Chondrocyte (in vitro differentiated cells): ENCODE measurements around the gene CRYGS. TPM values are rescaled to one million over a fixed set of nuclear protein-coding genes. Genes with fewer than 3 reads are reported as not detected.
"Not testable (repeated sequence)": the region's sequence is repeated elsewhere in the genome, so short reads cannot be mapped to it uniquely, and the experiment has no call there.

ENCODE experiments used
- DNase-seq: peaks from one replicate; pipeline ENCODE4 v3.0.0; 2021; ENCODE audit warnings: mixed read lengths, low spot score
- H3K27ac Mint-ChIP-seq: one replicate; pipeline ENCODE4 v1.8.0; 2021; ENCODE audit warnings: mild to moderate bottlenecking, moderate library complexity, mixed read lengths; ENCODE audit not compliant: unreplicated experiment
- H3K27me3 Mint-ChIP-seq: 2 replicates; pipeline ENCODE4 v1.8.0; 2021; ENCODE audit warnings: low read depth, mixed read lengths
- H3K36me3 Mint-ChIP-seq: 2 replicates; pipeline ENCODE4 v1.8.0; 2021; ENCODE audit warnings: low read depth, mixed read lengths
- H3K4me1 Mint-ChIP-seq: 2 replicates; pipeline ENCODE4 v1.8.0; 2021; ENCODE audit warnings: low read depth, mild to moderate bottlenecking, mixed read lengths
- H3K4me3 Mint-ChIP-seq: one replicate; pipeline ENCODE4 v1.8.0; 2021; ENCODE audit warnings: mild to moderate bottlenecking, moderate library complexity, mixed read lengths; ENCODE audit not compliant: unreplicated experiment
- H3K9me3 Mint-ChIP-seq: 2 replicates; pipeline ENCODE4 v1.8.0; 2021; ENCODE audit warnings: low read depth, mixed read lengths
- CTCF ChIP-seq: fragments of 200-600 bp; sonication (generic); IDR thresholded peaks from 2 replicates; pipeline ENCODE4 v1.5.0; 2021; ENCODE audit warnings: antibody characterized with exemption, mild to moderate bottlenecking, moderate library complexity
- total RNA-seq: library from RNA; stranded (reverse); gene quantifications from 3 replicates; pipeline ENCODE4 v1.2.1, GENCODE V29; 2021

CRYGS gene
- total RNA-seq, 1 donor from 2014 or later, result 3.1 TPM

DNA sequence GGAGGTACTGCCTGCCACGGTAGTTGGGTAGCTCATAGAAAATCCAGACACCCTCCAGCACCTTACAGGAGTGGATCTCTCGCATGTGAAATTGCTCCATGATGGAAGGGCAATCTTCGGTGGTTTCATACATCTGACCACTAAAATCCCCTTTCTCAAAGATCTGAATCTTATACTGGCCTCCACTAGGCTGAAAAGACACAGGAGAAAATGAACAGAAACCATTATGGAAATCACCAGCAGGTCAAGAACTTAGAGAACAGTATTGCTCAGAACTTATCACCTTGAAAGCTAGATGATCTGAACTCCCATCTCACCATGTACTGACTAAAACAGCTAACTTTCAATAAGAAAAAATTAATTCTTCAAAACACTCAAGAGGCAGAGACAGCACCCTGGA lies 5.4 kb downstream of the CRYGS start:
- Mint-ChIP-seq H3K4me3 (no peak overlapping the region), H3K27me3 (no peaks in the 10 kb centered on the region), H3K4me1 (peaks cover 18% of the 10 kb centered on the region), H3K36me3 (no peaks in the 10 kb centered on the region), H3K9me3 (no peaks in the 10 kb centered on the region), H3K27ac (no peak overlapping the region)
- DNase-seq, result no peak
- TF ChIP-seq CTCF, result no peak

GRCh38 chr3:186536883-186537844 lies 7.0 kb downstream of the CRYGS start:
- H3K36me3 Mint-ChIP-seq, result no peaks in the 10 kb centered on the region
- H3K4me1 Mint-ChIP-seq, result peaks cover 18% of the 10 kb centered on the region
- TF ChIP-seq CTCF, result no peak
- H3K4me3 Mint-ChIP-seq, result no peak overlapping the region
- peak overlapping the region; percentile 60 for H3K27ac Mint-ChIP-seq
- no peaks in the 10 kb centered on the region for H3K27me3 Mint-ChIP-seq
- H3K9me3 Mint-ChIP-seq, result no peaks in the 10 kb centered on the region
- DNase-seq, result no peak

- Mint-ChIP-seq H3K4me3 (no peak overlapping the region), H3K27me3 (no peaks in the 10 kb centered on the region), H3K36me3 (no peaks in the 10 kb centered on the region), H3K4me1 (peaks cover 13% of the 10 kb centered on the region), H3K9me3 (no peaks in the 10 kb centered on the region), H3K27ac (no peak overlapping the region)
- TF ChIP-seq CTCF, result no peak
- no peak for DNase-seq
These were observed 10.0 kb downstream of the CRYGS start for GRCh38 chr3:186534113-186534669.

- Mint-ChIP-seq H3K27ac (no peak overlapping the region), H3K4me3 (no peak overlapping the region), H3K27me3 (peaks cover 3% of the 10 kb centered on the region), H3K36me3 (peaks cover 3% of the 10 kb centered on the region), H3K4me1 (peaks cover 13% of the 10 kb centered on the region), H3K9me3 (no peaks in the 10 kb centered on the region)
- TF ChIP-seq CTCF, result no peak
- DNase-seq, result no peak
These were observed 11.5 kb downstream of the CRYGS start for GRCh38 chr3:186532598-186533072.

GRCh38 chr3:186531694-186532093 lies 12.5 kb downstream of the CRYGS start:
- H3K4me3 Mint-ChIP-seq, H3K27ac Mint-ChIP-seq, H3K36me3 Mint-ChIP-seq, H3K4me1 Mint-ChIP-seq, H3K27me3 Mint-ChIP-seq, DNase-seq, H3K9me3 Mint-ChIP-seq: not testable (repeated sequence)
